GM10847 (cell line): ENCODE results near the gene DENND5B.

Experiments used
- POLR2A ChIP-seq: IDR thresholded peaks from 2 replicates; pipeline ENCODE4 v1.6.1; 2011; ENCODE audit not compliant: insufficient read length; ENCODE audit errors: extremely low read depth

DENND5B gene

DNA sequence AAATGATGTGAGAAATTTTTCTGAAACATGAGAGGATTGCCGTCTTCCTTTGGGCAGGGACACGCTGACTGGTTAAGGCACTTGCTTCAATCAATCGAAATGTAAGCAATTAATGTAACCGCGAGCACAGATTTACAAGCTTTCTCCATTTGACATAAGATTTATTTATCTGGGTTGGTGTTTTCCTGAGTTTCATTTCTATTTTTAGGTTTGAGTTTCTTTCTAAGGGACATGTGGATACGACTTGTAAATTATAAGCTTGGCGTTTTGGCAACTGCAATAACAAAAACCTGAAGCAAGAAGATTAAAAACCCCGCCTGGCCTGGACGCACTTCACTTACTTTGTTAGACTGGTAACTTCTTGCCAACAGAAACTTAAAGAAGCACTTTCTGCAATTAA is 244.7 kb downstream of the DENND5B start:
- no peak for TF ChIP-seq POLR2A

DNA sequence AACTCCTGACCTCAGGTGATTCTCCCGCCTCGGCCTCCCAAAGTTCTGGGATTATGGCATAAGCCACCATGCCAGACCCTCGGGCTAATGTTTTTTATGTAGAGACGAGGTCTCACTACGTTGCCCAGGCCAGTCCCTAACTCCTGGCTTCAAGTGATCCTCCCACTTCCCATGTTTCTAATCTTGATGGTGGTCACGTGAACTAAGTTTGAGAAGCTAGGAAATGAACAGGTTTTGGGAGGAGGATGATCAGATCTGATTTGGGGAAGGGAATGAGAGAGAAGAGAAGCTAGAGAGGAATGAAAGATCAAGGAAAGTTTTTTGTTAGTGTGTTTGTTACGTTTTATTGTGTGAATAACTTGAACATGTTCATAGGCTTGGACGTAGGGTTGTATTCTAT is 247.8 kb downstream of the DENND5B start:
- TF ChIP-seq POLR2A = no peak

DNA sequence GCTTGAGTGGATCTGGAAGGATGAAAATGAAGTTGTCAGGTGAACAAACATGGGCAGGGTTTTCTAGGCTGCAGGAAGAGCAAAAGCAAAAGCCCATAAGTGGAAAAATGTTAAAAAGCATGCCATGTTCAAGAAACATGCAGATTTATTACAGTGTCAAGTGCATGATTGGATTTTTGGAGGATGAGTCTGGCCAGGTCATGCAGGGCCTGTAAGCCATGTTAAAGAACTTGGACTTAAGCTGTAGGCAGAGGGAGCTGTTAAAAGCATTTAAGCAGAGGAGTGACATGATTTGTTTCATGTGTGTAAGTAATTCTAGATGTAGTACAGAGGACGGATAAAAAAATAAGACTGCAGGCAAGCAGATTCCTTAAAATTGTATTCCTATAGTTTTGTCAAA is 248.7 kb downstream of the DENND5B start:
- TF ChIP-seq POLR2A = no peak

DNA sequence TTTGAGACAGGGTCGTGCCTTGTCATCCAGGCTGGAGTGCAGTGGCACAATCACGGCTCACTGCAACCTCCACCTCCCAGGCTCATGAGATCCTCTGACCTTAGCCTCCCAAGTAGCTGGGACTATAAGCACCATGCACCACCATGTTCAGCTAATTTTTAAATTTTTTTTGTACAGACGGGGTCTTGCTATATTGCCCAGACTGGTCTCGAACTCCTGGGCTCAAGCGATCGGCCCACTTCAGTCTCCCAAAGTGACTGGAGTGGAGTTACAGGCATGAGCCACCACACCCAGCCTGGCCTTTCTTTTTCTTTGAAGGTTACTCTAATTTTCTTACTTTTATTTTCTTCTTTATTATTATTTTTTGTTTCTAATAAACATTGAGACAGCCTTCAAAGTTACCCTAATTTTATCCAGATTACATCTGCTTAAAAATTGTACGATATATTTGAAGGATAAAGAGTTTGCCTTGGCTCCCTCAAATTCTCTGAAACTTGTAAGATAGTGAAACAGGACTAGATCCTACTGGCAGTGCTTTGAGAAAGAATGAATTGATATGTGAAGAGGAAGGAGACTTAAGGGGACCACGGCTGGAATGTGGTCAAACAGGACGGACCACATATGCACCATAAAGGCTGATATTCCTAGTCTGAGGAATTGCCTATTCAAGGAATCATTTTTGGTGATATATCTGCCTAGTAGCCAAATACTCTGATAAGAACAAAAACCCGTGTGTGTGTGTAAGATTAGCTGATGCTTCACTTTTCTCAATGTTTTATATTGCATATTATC is 250.9 kb downstream of the DENND5B start:
- TF ChIP-seq POLR2A = no peak

DNA sequence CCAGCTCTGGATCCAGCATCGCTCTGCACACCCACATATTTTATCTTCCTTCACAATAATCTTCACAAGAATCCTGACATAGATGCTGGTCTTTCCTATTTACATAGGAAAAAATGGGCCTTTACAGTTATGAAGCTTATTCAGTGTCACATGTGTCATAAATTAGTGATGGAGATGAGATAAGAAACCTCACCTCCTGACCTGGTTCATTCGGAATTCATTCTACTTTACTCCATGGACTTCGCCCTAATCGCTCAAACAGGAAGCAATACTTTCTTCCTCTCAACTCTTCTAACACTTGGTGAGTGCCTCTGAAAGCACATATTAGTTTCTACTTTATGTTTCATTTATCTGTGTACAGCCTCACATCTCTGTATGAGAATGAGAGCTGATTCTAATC is 253.0 kb downstream of the DENND5B start:
- TF ChIP-seq POLR2A = no peak
